SU-DHL-6 (cell line): ENCODE data around the gene APBB2.

Source experiments
- H2AFZ ChIP-seq: fragments of 200-600 bp; sonication (generic); 2 replicates; pipeline ENCODE4 v1.6.1; 2014; ENCODE audit warnings: low read depth, mild to moderate bottlenecking, moderate library complexity, mixed read lengths, antibody characterized with exemption, low read length; ENCODE audit not compliant: severe bottlenecking
- H3F3A ChIP-seq: fragments of 200-600 bp; shearing (Covaris generic); 2 replicates; pipeline ENCODE4 v1.6.0; 2016; ENCODE audit warnings: antibody characterized with exemption, mild to moderate bottlenecking; ENCODE audit not compliant: insufficient read depth
- H3K27ac ChIP-seq: fragments of 200-600 bp; sonication (generic); 2 replicates; pipeline ENCODE4 v1.5.1; 2016; ENCODE audit warnings: low read depth, mild to moderate bottlenecking, low read length, moderate library complexity, mixed read lengths
- H3K27me3 ChIP-seq: fragments of 200-600 bp; sonication (generic), shearing (Covaris generic); 2 replicates; pipeline ENCODE4 v1.6.0; 2014; ENCODE audit warnings: mild to moderate bottlenecking, low read length
- H3K36me3 ChIP-seq: fragments of 200-600 bp; sonication (generic); 2 replicates; pipeline ENCODE4 v1.6.1; 2014; ENCODE audit warnings: mild to moderate bottlenecking, low read length, mixed read lengths
- H3K4me2 ChIP-seq: fragments of 300-600, 200-600 bp; shearing (Covaris generic), sonication (generic); 2 replicates; pipeline ENCODE4 v1.6.0; 2014; ENCODE audit warnings: low read length, low read depth, mild to moderate bottlenecking; ENCODE audit not compliant: poor library complexity, severe bottlenecking
- H3K4me3 ChIP-seq: fragments of 200-600 bp; sonication (generic); 2 replicates; pipeline ENCODE4 v1.5.1; 2014; ENCODE audit warnings: antibody characterized with exemption, low read length, mild to moderate bottlenecking, mixed read lengths; ENCODE audit not compliant: insufficient read depth, poor library complexity, severe bottlenecking
- H3K79me2 ChIP-seq: fragments of 200-600 bp; sonication (generic); 2 replicates; pipeline ENCODE4 v1.6.1; 2014; ENCODE audit warnings: mild to moderate bottlenecking, low read length, moderate library complexity; ENCODE audit not compliant: insufficient read depth
- H3K9ac ChIP-seq: fragments of 200-600 bp; sonication (generic); 2 replicates; pipeline ENCODE4 v1.7.0; 2014; ENCODE audit warnings: mild to moderate bottlenecking, low read length
- H3K9me2 ChIP-seq: fragments of 200-600 bp; sonication (generic); replicated peaks from 2 replicates; pipeline ENCODE4 v1.6.1; 2014; ENCODE audit warnings: low read length; ENCODE audit not compliant: insufficient read depth
- H3K9me3 ChIP-seq: fragments of 200-600 bp; sonication (generic); 2 replicates; pipeline ENCODE4 v1.6.1; 2014; ENCODE audit warnings: low read length, mixed read lengths; ENCODE audit not compliant: insufficient read depth
- H4K20me1 ChIP-seq: fragments of 200-600 bp; sonication (generic); 2 replicates; pipeline ENCODE4 v1.6.1; 2014; ENCODE audit warnings: low read depth, mild to moderate bottlenecking, antibody characterized with exemption, low read length, moderate library complexity, mixed read lengths
- CTCF ChIP-seq: fragments of 200-600 bp; sonication (generic); IDR thresholded peaks from one replicate; pipeline ENCODE4 v1.5.1; 2017; ENCODE audit warnings: antibody characterized with exemption, mild to moderate bottlenecking, low read length, moderate library complexity; ENCODE audit not compliant: insufficient read depth, poor library complexity, severe bottlenecking
- EZH2phosphoT487 ChIP-seq: fragments of 200-600 bp; sonication (generic), shearing (Covaris generic); conservative IDR thresholded peaks from 2 replicates; pipeline ENCODE4 v1.6.1; 2018; ENCODE audit warnings: mild to moderate bottlenecking, antibody characterized with exemption, low read length, moderate library complexity, mixed read lengths

The APBB2 gene

GRCh38 chr4:41144040-41144379 is 70.3 kb downstream of the APBB2 start:
- Histone ChIP-seq H3K9ac (no peak overlapping the region), H4K20me1 (no peaks in the 10 kb centered on the region), H2AFZ (no peak overlapping the region), H3K4me2 (no peak overlapping the region), H3K79me2 (peaks cover 42% of the 10 kb centered on the region), H3K4me3 (no peak overlapping the region), H3F3A (no peaks in the 10 kb centered on the region), H3K9me3 (no peaks in the 10 kb centered on the region), H3K9me2 (no peaks in the 10 kb centered on the region), H3K27ac (no peak overlapping the region), H3K36me3 (0 out of 2 replicates have a peak, but pooled peaks cover 5% of the 10 kb centered on the region), H3K27me3 (no peaks in the 10 kb centered on the region)
- TF ChIP-seq CTCF (no peak), EZH2phosphoT487 (no peak)

GRCh38 chr4:41143311-41144039 is 70.9 kb downstream of the APBB2 start:
- Histone ChIP-seq H3K4me2 (no peak overlapping the region), H2AFZ (no peak overlapping the region), H3K9me2 (no peaks in the 10 kb centered on the region), H3K36me3 (0 out of 2 replicates have a peak, but pooled peaks cover 9% of the 10 kb centered on the region), H3K79me2 (peaks cover 42% of the 10 kb centered on the region), H3K27me3 (no peaks in the 10 kb centered on the region), H4K20me1 (no peaks in the 10 kb centered on the region), H3K9me3 (no peaks in the 10 kb centered on the region), H3K4me3 (no peak overlapping the region), H3K9ac (no peak overlapping the region), H3K27ac (no peak overlapping the region), H3F3A (no peaks in the 10 kb centered on the region)
- TF ChIP-seq EZH2phosphoT487: no peak
- no peak for TF ChIP-seq CTCF

- H3K9me2 ChIP-seq: no peaks in the 10 kb centered on the region
- TF ChIP-seq CTCF (no peak), EZH2phosphoT487 (no peak)
- no peak overlapping the region for H3K9ac ChIP-seq
- no peak overlapping the region for H3K27ac ChIP-seq
- H3K79me2 ChIP-seq: peaks cover 36% of the 10 kb centered on the region
- no peak overlapping the region for H2AFZ ChIP-seq
- no peaks in the 10 kb centered on the region for H4K20me1 ChIP-seq
- no peaks in the 10 kb centered on the region for H3K9me3 ChIP-seq
- no peaks in the 10 kb centered on the region for H3F3A ChIP-seq
- no peak overlapping the region for H3K4me2 ChIP-seq
- H3K36me3 ChIP-seq: 0 out of 2 replicates have a peak, but pooled peaks cover 9% of the 10 kb centered on the region
- H3K4me3 ChIP-seq: no peak overlapping the region
- no peaks in the 10 kb centered on the region for H3K27me3 ChIP-seq
These were observed 71.7 kb downstream of the APBB2 start for GRCh38 chr4:41142376-41143310.
